ENCODE measurements around the gene ASCC1. TPM values are rescaled to one million over a fixed set of nuclear protein-coding genes. Genes with fewer than 3 reads are reported as not detected.

ASCC1 gene
- polyA plus RNA-seq, 2 of the 4 experiments (the other 2 are of a cell fraction): 56.5 to 82.3 TPM

DNA sequence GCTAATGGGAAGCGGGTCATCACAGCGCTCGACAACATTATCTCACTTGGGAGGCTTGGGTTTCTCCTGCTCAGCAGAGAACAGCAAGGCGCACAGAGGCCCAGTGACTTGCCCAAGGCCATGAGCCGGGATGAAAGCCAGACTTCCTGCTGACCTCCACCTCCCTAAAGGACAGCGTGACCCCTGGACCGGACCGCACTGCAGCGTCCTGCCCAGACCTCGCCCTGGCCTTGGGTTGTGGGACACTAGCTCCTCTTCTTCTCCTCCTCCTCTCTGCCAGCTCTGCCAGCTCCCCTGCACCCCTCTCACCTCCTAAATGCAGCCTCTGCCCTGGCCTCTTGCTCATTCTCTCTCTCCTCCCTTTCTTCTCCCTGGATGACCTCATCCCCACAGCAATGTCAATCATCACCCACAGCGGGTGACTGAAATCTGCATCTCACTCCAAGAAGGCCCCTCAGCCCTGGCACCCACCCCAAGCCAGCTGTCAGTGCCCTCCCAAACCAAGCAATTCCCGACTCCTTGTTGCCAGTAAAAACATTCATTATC is 147.1 kb downstream of the ASCC1 start:
- WGBS (ENCODE audit: missing lambda C conversion rate): 88% methylated on average over 12 of the region's 12 CpGs
- H3K27ac ChIP-seq: peak overlapping the region in 1 of 2 experiments; percentile 30; a peak in 1 of 6 replicates
- ChIA-PET CTCF (interaction anchor here (1.2 to 5.6 kb wide), 4 partner anchors 9 to 170 kb away, joined by 3 to 29 read pairs (median 7); no protein-coding TSS in a partner anchor), POLR2A (no interaction called here)
- no peak overlapping the region for H3K4me3 ChIP-seq
- TF ChIP-seq KDM5A (IDR thresholded peaks at IDR 0.05) (no peak), MYC (IDR thresholded peaks at IDR 0.05; ENCODE audit: borderline replicate concordance, low read length) (no peak), RCOR1 (IDR thresholded peaks at IDR 0.05; ENCODE audit: low read depth, low read length) (no peak), HDAC2 (IDR thresholded peaks at IDR 0.05) (no peak), POLR2A (IDR thresholded peaks at IDR 0.05; ENCODE audit: low read length) (no peak), ZSCAN20 (CRISPR knock-in tag; IDR thresholded peaks at IDR 0.05) (no peak), E2F6 (IDR thresholded peaks at IDR 0.05; ENCODE audit: borderline replicate concordance, low read depth) (no peak), CBX8 (IDR thresholded peaks at IDR 0.05) (no peak), RARB (CRISPR knock-in tag; IDR thresholded peaks at IDR 0.05) (no peak), CBX2 (IDR thresholded peaks at IDR 0.05; ENCODE audit: borderline replicate concordance, low read depth) (no peak), ESRRA (IDR thresholded peaks at IDR 0.05; ENCODE audit: borderline replicate concordance, low read length) (no peak), ELK1 (IDR thresholded peaks at IDR 0.05; ENCODE audit: low read depth, low read length) (no peak), NPAS2 (CRISPR knock-in tag; IDR thresholded peaks at IDR 0.05; ENCODE audit: borderline replicate concordance) (no peak), HOXB5 (CRISPR knock-in tag; IDR thresholded peaks at IDR 0.05) (no peak), GATA3 (IDR thresholded peaks at IDR 0.05; ENCODE audit: borderline replicate concordance) (no peak)
- TF ChIP-seq, protein P1, sequence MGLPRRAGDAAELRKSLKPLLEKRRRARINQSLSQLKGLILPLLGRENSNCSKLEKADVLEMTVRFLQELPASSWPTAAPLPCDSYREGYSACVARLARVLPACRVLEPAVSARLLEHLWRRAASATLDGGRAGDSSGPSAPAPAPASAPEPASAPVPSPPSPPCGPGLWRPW (IDR thresholded peaks at IDR 0.05): no peak
- TF ChIP-seq, protein P2, sequence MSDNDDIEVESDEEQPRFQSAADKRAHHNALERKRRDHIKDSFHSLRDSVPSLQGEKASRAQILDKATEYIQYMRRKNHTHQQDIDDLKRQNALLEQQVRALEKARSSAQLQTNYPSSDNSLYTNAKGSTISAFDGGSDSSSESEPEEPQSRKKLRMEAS (IDR thresholded peaks at IDR 0.05): no peak
- DNase-seq (ENCODE audit: low read depth in 1 of 2, low spot score in 1 of 2) (no peak), ATAC-seq (no peak), FAIRE-seq (no peak)
- peaks cover 4% of the 10 kb centered on the region; the same call in 2 of the 3 replicates for H3K9me3 ChIP-seq
- H3K4me2 ChIP-seq: no peak overlapping the region
- H3K4me1 ChIP-seq: peaks cover 2% of the 10 kb centered on the region; the same call in 2 of the 3 replicates

- peaks cover 10% of the 10 kb centered on the region; the same call in 2 of the 3 replicates for H3K4me1 ChIP-seq
- ChIA-PET POLR2A (no interaction called here), CTCF (interaction anchor here (0.8 to 7.9 kb wide), 5 partner anchors 11 to 269 kb away, joined by 3 to 66 read pairs (median 9); no protein-coding TSS in a partner anchor)
- WGBS (ENCODE audit: missing lambda C conversion rate): 85% methylated on average over 7 of the region's 11 CpGs
- DNase-seq (ENCODE audit: low read depth in 1 of 2, low spot score in 1 of 2): no peak
- FAIRE-seq: no peak
- H3K4me2 ChIP-seq: no peak overlapping the region
- TF ChIP-seq, protein P3, sequence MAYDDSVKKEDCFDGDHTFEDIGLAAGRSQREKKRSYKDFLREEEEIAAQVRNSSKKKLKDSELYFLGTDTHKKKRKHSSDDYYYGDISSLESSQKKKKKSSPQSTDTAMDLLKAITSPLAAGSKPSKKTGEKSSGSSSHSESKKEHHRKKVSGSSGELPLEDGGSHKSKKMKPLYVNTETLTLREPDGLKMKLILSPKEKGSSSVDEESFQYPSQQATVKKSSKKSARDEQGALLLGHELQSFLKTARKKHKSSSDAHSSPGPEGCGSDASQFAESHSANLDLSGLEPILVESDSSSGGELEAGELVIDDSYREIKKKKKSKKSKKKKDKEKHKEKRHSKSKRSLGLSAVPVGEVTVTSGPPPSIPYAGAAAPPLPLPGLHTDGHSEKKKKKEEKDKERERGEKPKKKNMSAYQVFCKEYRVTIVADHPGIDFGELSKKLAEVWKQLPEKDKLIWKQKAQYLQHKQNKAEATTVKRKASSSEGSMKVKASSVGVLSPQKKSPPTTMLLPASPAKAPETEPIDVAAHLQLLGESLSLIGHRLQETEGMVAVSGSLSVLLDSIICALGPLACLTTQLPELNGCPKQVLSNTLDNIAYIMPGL (CRISPR knock-in tag; IDR thresholded peaks at IDR 0.05; ENCODE audit: borderline replicate concordance): no peak
- TF ChIP-seq RAD21 (conservative IDR thresholded peaks at IDR 0.05 in 1 of 2, IDR thresholded peaks at IDR 0.05 in 1 of 2): no peak
- TF ChIP-seq BHLHE40 (IDR thresholded peaks at IDR 0.05; ENCODE audit: low read depth, low read length): no peak
- no peak for TF ChIP-seq POLR2A (IDR thresholded peaks at IDR 0.05; ENCODE audit: low read length)
- no peak for TF ChIP-seq REST (IDR thresholded peaks at IDR 0.05)
- TF ChIP-seq HEYL (CRISPR knock-in tag; IDR thresholded peaks at IDR 0.05): no peak
- no peak for TF ChIP-seq FOXS1 (CRISPR knock-in tag; IDR thresholded peaks at IDR 0.05)
- TF ChIP-seq SREBF2 (IDR thresholded peaks at IDR 0.05): no peak
- TF ChIP-seq EHF (CRISPR knock-in tag; IDR thresholded peaks at IDR 0.05): no peak
- TF ChIP-seq, protein P4, sequence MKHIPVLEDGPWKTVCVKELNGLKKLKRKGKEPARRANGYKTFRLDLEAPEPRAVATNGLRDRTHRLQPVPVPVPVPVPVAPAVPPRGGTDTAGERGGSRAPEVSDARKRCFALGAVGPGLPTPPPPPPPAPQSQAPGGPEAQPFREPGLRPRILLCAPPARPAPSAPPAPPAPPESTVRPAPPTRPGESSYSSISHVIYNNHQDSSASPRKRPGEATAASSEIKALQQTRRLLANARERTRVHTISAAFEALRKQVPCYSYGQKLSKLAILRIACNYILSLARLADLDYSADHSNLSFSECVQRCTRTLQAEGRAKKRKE (CRISPR knock-in tag; IDR thresholded peaks at IDR 0.05; ENCODE audit: low read depth): no peak
- no peak for TF ChIP-seq CBX8 (IDR thresholded peaks at IDR 0.05)
- no peak for TF ChIP-seq KDM1A (IDR thresholded peaks at IDR 0.05; ENCODE audit: low read depth)
- no peak for TF ChIP-seq POLR2AphosphoS2 (conservative IDR thresholded peaks at IDR 0.05; ENCODE audit: low read length)
- TF ChIP-seq NR3C1 (IDR thresholded peaks at IDR 0.05): no peak
- no peak overlapping the region; a peak in 1 of 6 replicates for H3K27ac ChIP-seq
- peak in 1 of 2 experiments; percentile 15; a peak in 1 of 6 replicates for ATAC-seq
- H3K9me3 ChIP-seq: peaks cover 4% of the 10 kb centered on the region; the same call in 2 of the 3 replicates
- H3K4me3 ChIP-seq: no peak overlapping the region
These were observed 147.8 kb downstream of the ASCC1 start for GRCh38 chr10:72068126-72068765.
